A673 (cell line): ENCODE measurements around the gene TRAM2. TPM values are rescaled to one million over a fixed set of nuclear protein-coding genes. Genes with fewer than 3 reads are reported as not detected.

ENCODE experiments used
- BruUV-seq: library from RNA; stranded (reverse); fragments of 400-500 nt; replicated peaks from 2 replicates; lab custom pipeline; 2021; lab: Mats Ljungman, UMichigan
- CTCF ChIA-PET: fragments of 300-600 bp; sonication (Branson Sonifier 250); formaldehyde crosslinking; loops from one replicate; lab custom pipeline; 2022; ENCODE audit warnings: antibody characterized with exemption; lab: Charles Lee
- POLR2A ChIA-PET: fragments of 300-600 bp; sonication (Branson Sonifier 250); formaldehyde crosslinking; loops from one replicate; lab custom pipeline; 2022; ENCODE audit warnings: antibody characterized with exemption; ENCODE audit not compliant: low non-redundant PET; lab: Charles Lee
- DNase-seq: peaks from one replicate; pipeline ENCODE4 v3.0.0-alpha.2; 2015; ENCODE audit warnings: low spot score
- H3K27ac ChIP-seq: fragments of 200-600 bp; sonication (generic); 2 replicates; pipeline ENCODE4 v1.5.1; 2016; ENCODE audit warnings: mixed run types, low read depth, mild to moderate bottlenecking, mixed read lengths, antibody characterized with exemption, low read length; ENCODE audit not compliant: poor library complexity, severe bottlenecking
- H3K27me3 ChIP-seq: fragments of 200-600 bp; sonication (generic); replicated peaks from 2 replicates; pipeline ENCODE4 v1.6.1; 2017; ENCODE audit warnings: mixed run types, low read depth, mild to moderate bottlenecking, mixed read lengths, antibody characterized with exemption, low read length; ENCODE audit not compliant: insufficient read depth, poor library complexity
- H3K36me3 ChIP-seq: fragments of 200-600 bp; sonication (generic); 2 replicates; pipeline ENCODE4 v1.6.1; 2016; ENCODE audit warnings: mixed run types, mild to moderate bottlenecking, mixed read lengths, antibody characterized with exemption, low read length; ENCODE audit not compliant: insufficient read depth, poor library complexity, severe bottlenecking
- H3K4me1 ChIP-seq: fragments of 200-600 bp; sonication (generic); 2 replicates; pipeline ENCODE4 v1.6.1; 2017; ENCODE audit warnings: mixed run types, mild to moderate bottlenecking, mixed read lengths, antibody characterized with exemption, low read length; ENCODE audit not compliant: insufficient read depth, poor library complexity, severe bottlenecking
- H3K4me3 ChIP-seq: fragments of 200-600 bp; sonication (generic); 2 replicates; pipeline ENCODE4 v1.5.1; 2016; ENCODE audit warnings: low read depth, mixed run types, mild to moderate bottlenecking, mixed read lengths, low read length; ENCODE audit not compliant: poor library complexity, severe bottlenecking
- H3K9me3 ChIP-seq: fragments of 200-600 bp; sonication (generic); 2 replicates; pipeline ENCODE4 v1.6.1; 2016; ENCODE audit warnings: mixed run types, low read depth, mild to moderate bottlenecking, mixed read lengths, antibody characterized with exemption, low read length; ENCODE audit not compliant: poor library complexity, severe bottlenecking
- EZH2 ChIP-seq: fragments of 200-600 bp; sonication (generic); IDR thresholded peaks from 2 replicates; pipeline ENCODE4 v1.6.1; 2017; ENCODE audit warnings: borderline replicate concordance, low read depth, mild to moderate bottlenecking, mixed read lengths, antibody characterized with exemption, low read length; ENCODE audit not compliant: poor library complexity, severe bottlenecking
- intact Hi-C: fragments of 100-400 bp; cut with micrococcal nuclease; formaldehyde crosslinking; loops from one replicate; pipeline ENCODE4 v1.10.0; 2022; ENCODE audit not compliant: unreplicated experiment
- total RNA-seq: library from RNA; stranded (reverse); gene quantifications from 2 replicates; pipeline ENCODE4 v1.2.3, GENCODE V29; 2021
- TF ChIP-seq, protein P1 (sequence below): fragments of 300-800, 200-600 bp; sonication (generic); conservative IDR thresholded peaks from 2 replicates; pipeline ENCODE4 v1.5.1; 2017; ENCODE audit warnings: low read depth, mild to moderate bottlenecking, antibody characterized with exemption, low read length, moderate library complexity, mixed read lengths

TRAM2 gene
- total RNA-seq, 1 experiment from 2014 or later, result 21.9 TPM

GRCh38 chr6:52564856-52565255 is 12.0 kb downstream of the TRAM2 start:
- no TSS peak for BruUV-seq
- CTCF ChIA-PET, result no interaction called here

GRCh38 chr6:52562911-52563310 is 13.9 kb downstream of the TRAM2 start:
- peaks cover 5% of the 10 kb centered on the region for H3K4me1 ChIP-seq
- no peaks in the 10 kb centered on the region for H3K36me3 ChIP-seq
- intact Hi-C loops, result no loop called here
- POLR2A ChIA-PET, result no interaction called here
- TF ChIP-seq, protein P1, sequence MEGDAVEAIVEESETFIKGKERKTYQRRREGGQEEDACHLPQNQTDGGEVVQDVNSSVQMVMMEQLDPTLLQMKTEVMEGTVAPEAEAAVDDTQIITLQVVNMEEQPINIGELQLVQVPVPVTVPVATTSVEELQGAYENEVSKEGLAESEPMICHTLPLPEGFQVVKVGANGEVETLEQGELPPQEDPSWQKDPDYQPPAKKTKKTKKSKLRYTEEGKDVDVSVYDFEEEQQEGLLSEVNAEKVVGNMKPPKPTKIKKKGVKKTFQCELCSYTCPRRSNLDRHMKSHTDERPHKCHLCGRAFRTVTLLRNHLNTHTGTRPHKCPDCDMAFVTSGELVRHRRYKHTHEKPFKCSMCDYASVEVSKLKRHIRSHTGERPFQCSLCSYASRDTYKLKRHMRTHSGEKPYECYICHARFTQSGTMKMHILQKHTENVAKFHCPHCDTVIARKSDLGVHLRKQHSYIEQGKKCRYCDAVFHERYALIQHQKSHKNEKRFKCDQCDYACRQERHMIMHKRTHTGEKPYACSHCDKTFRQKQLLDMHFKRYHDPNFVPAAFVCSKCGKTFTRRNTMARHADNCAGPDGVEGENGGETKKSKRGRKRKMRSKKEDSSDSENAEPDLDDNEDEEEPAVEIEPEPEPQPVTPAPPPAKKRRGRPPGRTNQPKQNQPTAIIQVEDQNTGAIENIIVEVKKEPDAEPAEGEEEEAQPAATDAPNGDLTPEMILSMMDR, result no peak
- no peak for TF ChIP-seq EZH2
- no peaks in the 10 kb centered on the region for H3K27me3 ChIP-seq
- BruUV-seq, result no TSS peak
- H3K4me3 ChIP-seq, result no peak overlapping the region
- CTCF ChIA-PET, result no interaction called here
- no peak overlapping the region for H3K27ac ChIP-seq
- no peak for DNase-seq
- no peaks in the 10 kb centered on the region for H3K9me3 ChIP-seq

More at GRCh38 chr6:52564856-52565255, 12.0 kb downstream of the TRAM2 start:
- H3K9me3 ChIP-seq, result no peaks in the 10 kb centered on the region
- no peaks in the 10 kb centered on the region for H3K36me3 ChIP-seq
- intact Hi-C loops, result no loop called here
- DNase-seq, result no peak
- H3K27ac ChIP-seq, result no peak overlapping the region
- H3K27me3 ChIP-seq, result no peaks in the 10 kb centered on the region
- TF ChIP-seq EZH2, result no peak
- TF ChIP-seq, protein P1, result no peak
- H3K4me1 ChIP-seq, result no peaks in the 10 kb centered on the region
- H3K4me3 ChIP-seq, result no peak overlapping the region
- POLR2A ChIA-PET, result no interaction called here

- H3K27me3 ChIP-seq, result no peaks in the 10 kb centered on the region
- no peak for TF ChIP-seq EZH2
- TF ChIP-seq, protein P1, result no peak
- CTCF ChIA-PET, result no interaction called here
- no peaks in the 10 kb centered on the region for H3K36me3 ChIP-seq
- POLR2A ChIA-PET, result no interaction called here
- BruUV-seq, result no TSS peak
- DNase-seq, result no peak
- H3K4me1 ChIP-seq, result peaks cover 9% of the 10 kb centered on the region
- H3K9me3 ChIP-seq, result no peaks in the 10 kb centered on the region
- no peak overlapping the region for H3K27ac ChIP-seq
- intact Hi-C loops, result no loop called here
- H3K4me3 ChIP-seq, result no peak overlapping the region
Observed at GRCh38 chr6:52560462-52560861, 16.4 kb downstream of the TRAM2 start.
